Progenitor cell of endocrine pancreas (in vitro differentiated cells): ENCODE results near the gene CMTM6. TPM values are rescaled to one million over a fixed set of nuclear protein-coding genes. Genes with fewer than 3 reads are reported as not detected.

Source experiments
- DNase-seq: peaks from one replicate; pipeline ENCODE4 v3.0.0; 2021; ENCODE audit warnings: low spot score; ENCODE audit not compliant: unreplicated experiment
- H3K27ac Mint-ChIP-seq: 2 replicates; pipeline ENCODE4 v1.8.0; 2021; ENCODE audit warnings: mild to moderate bottlenecking, moderate library complexity, mixed read lengths
- H3K27me3 Mint-ChIP-seq: 2 replicates; pipeline ENCODE4 v1.8.0; 2021; ENCODE audit warnings: mixed read lengths
- H3K36me3 Mint-ChIP-seq: 2 replicates; pipeline ENCODE4 v1.8.0; 2022; ENCODE audit warnings: mixed read lengths; ENCODE audit not compliant: insufficient read depth
- H3K4me1 Mint-ChIP-seq: 2 replicates; pipeline ENCODE4 v1.8.0; 2021; ENCODE audit warnings: low read depth, mixed read lengths
- H3K4me3 Mint-ChIP-seq: 2 replicates; pipeline ENCODE4 v1.8.0; 2021; ENCODE audit warnings: low read depth, mild to moderate bottlenecking, moderate library complexity, mixed read lengths
- H3K9me3 Mint-ChIP-seq: 2 replicates; pipeline ENCODE4 v1.8.0; 2021; ENCODE audit warnings: low read depth, mixed read lengths
- CTCF ChIP-seq: fragments of 200-600 bp; sonication (generic); IDR thresholded peaks from one replicate; pipeline ENCODE4 v1.5.0; 2021; ENCODE audit warnings: antibody characterized with exemption, mild to moderate bottlenecking; ENCODE audit not compliant: unreplicated experiment
- total RNA-seq: library from RNA; stranded (reverse); gene quantifications from 2 replicates; pipeline ENCODE4 v1.2.1, GENCODE V29; 2021

CMTM6 gene
- total RNA-seq, 1 donor from 2014 or later = 52.7 TPM

GRCh38 chr3:32435911-32436815 lies 66.5 kb downstream of the CMTM6 start:
- TF ChIP-seq CTCF = no peak
- Mint-ChIP-seq H3K27ac (no peak overlapping the region), H3K36me3 (no peaks in the 10 kb centered on the region), H3K4me3 (no peak overlapping the region), H3K9me3 (no peaks in the 10 kb centered on the region), H3K4me1 (no peaks in the 10 kb centered on the region), H3K27me3 (no peaks in the 10 kb centered on the region)
- DNase-seq = no peak

- Mint-ChIP-seq H3K27ac (no peak overlapping the region), H3K27me3 (no peaks in the 10 kb centered on the region), H3K9me3 (no peaks in the 10 kb centered on the region)
Measured at GRCh38 chr3:32434206-32434605, 68.4 kb downstream of the CMTM6 start.

GRCh38 chr3:32432711-32433530 lies 69.7 kb downstream of the CMTM6 start:
- Mint-ChIP-seq H3K27ac (peak overlapping the region; percentile 7), H3K36me3 (no peaks in the 10 kb centered on the region), H3K4me1 (no peaks in the 10 kb centered on the region), H3K27me3 (no peaks in the 10 kb centered on the region), H3K9me3 (no peaks in the 10 kb centered on the region), H3K4me3 (no peak overlapping the region)
- no peak for DNase-seq
- no peak for TF ChIP-seq CTCF

More at GRCh38 chr3:32434206-32434605, 68.4 kb downstream of the CMTM6 start:
- no peaks in the 10 kb centered on the region for H3K4me1 Mint-ChIP-seq
- no peak for TF ChIP-seq CTCF
- no peak overlapping the region for H3K4me3 Mint-ChIP-seq
- no peaks in the 10 kb centered on the region for H3K36me3 Mint-ChIP-seq
- no peak for DNase-seq

GRCh38 chr3:32432045-32432710 lies 70.5 kb downstream of the CMTM6 start:
- no peak for TF ChIP-seq CTCF
- Mint-ChIP-seq H3K4me3 (no peak overlapping the region), H3K9me3 (no peaks in the 10 kb centered on the region), H3K27ac (no peak overlapping the region), H3K36me3 (no peaks in the 10 kb centered on the region), H3K27me3 (no peaks in the 10 kb centered on the region), H3K4me1 (no peaks in the 10 kb centered on the region)
- no peak for DNase-seq

- TF ChIP-seq CTCF = no peak
- no peaks in the 10 kb centered on the region for H3K9me3 Mint-ChIP-seq
- no peaks in the 10 kb centered on the region for H3K27me3 Mint-ChIP-seq
- no peak for DNase-seq
- no peaks in the 10 kb centered on the region for H3K4me1 Mint-ChIP-seq
- no peak overlapping the region for H3K27ac Mint-ChIP-seq
- H3K4me3 Mint-ChIP-seq = no peak overlapping the region
- no peaks in the 10 kb centered on the region for H3K36me3 Mint-ChIP-seq
Measured at GRCh38 chr3:32431481-32431880, 71.2 kb downstream of the CMTM6 start.
